C1 segment of cervical spinal cord (tissue), 14 donors: ENCODE measurements around the gene VPS35L.
"Not testable (repeated sequence)": the region's sequence is repeated elsewhere in the genome, so short reads cannot be mapped to it uniquely, and the experiment has no call there.

Experiments used
- DNase-seq, 14 donors: peaks; one replicate each; lab custom pipeline; 2025; lab: John Stamatoyannopoulos, UW

The VPS35L gene

DNA sequence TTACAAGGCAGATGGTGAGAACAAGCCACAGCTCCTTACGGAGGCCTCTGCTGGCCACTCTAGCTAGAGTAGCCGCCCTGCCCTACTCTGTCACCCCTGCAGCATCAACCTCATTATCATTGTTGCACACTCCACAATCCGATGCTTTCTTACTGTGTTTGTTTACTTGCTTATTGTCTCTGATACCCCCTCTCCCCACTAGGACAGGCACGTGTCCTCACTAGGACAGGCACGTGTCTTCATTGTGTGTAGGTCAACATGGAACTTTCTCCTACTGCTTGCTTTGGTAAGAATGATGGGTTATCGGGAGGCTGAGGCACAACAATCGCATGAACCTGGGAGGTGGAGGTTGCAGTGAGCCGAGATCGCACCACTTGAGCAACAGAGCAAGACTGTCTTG is 98.6 kb downstream of the VPS35L start:
- DNase-seq: peak in 1 of 14 donors; percentile 3

GRCh38 chr16:19655242-19655777 is 99.8 kb downstream of the VPS35L start:
- DNase-seq: peak in 1 of 14 donors; percentile 12

DNA sequence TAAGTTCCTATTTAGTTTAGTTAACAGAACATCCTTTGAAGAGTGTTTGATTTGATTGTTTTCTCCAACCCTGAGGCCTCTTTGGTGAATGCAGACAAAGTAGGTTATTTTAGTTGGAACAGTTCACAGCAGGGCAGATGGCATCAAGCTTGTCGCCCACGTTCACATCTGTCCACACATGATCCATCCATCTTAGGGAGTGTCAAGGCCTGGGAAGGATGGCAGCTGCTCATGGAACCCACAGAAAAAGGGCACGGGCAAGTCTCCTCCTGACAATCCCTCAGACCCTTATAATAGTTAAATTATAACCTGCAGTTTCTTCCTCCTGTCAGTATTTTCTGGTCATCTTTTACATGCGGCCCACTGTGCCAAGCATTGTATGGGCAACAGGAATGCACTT is 102.3 kb downstream of the VPS35L start:
- no peak for DNase-seq

DNA sequence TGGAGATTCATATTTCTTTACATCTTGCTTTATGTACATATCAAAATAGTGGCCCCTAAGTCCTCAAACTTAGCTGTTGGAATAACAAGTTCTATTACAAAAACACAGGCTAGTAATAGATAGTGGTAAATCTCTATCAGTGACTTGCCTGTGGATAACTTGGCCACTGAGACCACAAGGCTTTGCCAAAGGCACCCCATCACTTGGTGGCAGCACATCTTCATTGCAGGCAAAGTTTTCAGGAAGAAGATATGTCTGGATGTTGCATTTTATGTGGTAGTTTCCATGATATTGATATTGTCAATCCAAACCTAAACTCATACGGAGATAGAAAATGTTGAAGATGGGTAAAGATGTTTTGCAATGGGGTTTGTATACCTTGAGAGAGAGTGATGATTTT is 104.1 kb downstream of the VPS35L start:
- DNase-seq: peak in 1 of 14 donors; percentile 1

GRCh38 chr16:19660432-19660831 is 104.9 kb downstream of the VPS35L start:
- DNase-seq: no peak

DNA sequence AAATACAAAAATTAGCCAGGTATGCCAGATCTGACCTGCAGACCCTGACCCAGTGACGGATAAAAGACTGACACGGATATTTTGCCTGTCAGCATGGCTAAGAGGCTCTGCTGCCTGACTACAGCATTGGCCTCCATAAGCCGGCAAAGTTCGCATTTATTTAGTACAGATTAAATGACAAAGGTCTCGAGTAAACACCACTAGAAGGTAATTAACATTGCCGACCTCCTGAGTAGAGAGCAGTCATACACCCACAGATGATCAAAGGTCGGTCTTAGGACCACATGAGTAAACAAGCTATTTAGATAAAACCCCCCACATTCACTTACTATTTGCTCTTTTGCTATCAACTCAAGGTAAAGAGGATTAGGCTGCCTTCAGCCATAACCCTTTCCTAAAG is 106.8 kb downstream of the VPS35L start:
- DNase-seq: no peak

- DNase-seq: no peak
Observed at GRCh38 chr16:19664166-19664565, 108.7 kb downstream of the VPS35L start.

DNA sequence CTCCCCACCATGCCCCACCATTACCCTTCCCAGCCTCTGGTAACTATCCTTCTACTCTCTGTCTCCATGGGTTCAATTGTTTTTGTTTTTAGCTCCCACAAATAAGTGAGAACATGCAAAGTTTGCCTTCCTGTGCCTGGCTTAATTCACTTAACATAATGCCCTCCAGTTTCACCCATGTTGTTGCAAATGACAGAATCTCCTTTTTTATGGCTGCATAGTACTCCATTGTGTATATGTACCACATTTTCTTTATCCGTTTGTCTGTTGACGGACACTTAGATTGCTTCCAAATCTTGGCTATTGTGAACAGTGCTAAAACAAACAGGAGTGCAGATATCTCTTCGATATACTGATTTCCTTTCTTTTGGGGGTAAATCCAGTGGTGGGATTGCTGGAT is 109.8 kb downstream of the VPS35L start:
- DNase-seq: not testable (repeated sequence)

DNA sequence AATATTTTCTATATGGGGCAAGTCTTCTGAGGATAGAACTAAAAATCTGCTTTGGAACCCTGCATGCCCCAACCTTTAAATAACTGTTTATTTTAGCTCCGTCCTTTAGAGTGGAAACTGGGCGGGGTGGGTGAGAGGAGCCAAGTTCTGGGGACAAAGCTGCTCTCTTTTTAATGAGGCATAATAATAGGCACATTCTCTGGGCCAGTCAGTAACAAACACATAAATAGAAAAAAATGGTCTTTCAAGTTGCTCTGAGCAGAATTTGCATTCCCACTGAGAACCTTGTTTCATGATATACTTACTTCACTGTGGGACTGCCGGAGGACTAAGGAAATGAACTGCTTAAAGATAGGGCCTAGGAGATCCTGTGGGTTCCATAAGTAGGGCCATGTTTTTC is 111.0 kb downstream of the VPS35L start:
- peak in 9 of 14 donors; percentile 7 to 41 (median 13) for DNase-seq

- no peak for DNase-seq
Observed at GRCh38 chr16:19672378-19672777, 116.9 kb downstream of the VPS35L start.

DNA sequence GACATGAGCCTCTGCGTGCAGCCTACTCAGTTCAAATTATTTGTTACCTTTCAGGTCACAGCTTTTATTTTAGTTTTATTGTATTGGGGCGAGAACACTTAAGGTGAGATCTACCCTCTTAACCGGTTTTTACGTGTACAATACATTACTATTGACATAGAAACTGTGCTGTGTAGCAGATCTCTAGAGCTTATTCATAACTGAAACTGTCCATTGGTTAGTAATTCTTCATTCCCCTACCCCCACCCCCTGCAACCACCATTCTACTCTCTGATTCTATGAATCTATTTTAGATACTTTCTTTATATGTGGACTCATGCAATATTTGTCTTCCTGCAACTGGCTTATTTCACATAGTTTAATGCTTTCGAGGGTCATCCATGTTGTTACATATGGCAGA is 119.0 kb downstream of the VPS35L start:
- no peak for DNase-seq

DNA sequence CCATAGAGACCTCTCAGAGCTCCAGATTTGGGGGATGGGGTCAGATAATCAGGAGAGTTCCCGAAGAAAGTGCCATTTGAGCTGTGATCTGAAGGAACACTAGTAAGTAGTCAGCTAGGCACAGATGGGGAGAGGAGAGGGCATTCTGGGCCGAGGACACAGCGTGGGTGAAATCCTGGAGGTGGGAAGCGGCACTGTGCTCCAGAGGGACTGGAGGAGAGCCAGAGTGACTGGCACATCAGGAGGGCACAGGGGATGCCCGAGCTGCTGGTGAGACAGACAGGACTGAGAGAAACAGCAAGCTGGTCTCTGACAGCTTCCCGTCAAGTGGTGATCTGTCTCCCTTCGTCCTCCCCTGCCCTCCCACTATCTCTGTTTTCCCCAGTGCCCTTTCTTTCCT is 121.9 kb downstream of the VPS35L start:
- DNase-seq: no peak

DNA sequence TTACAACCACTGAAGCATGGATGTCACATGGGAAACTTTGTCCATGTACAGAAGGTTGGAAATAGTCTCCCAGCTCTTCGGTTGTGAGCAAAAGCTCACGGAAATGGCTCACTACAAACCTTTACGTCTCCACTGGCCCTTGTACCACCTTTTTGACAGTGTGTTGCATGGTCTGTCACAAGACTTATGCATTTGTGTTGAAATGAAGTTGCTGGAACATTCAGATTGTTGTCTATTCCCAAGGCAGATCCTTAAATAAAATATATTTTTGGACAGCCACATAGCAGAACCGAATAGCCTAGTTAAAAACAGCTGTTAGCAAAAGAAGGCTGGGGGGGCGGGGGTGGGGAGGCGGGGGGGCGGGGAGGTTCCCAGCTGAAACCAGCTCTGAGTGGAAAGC is 123.3 kb downstream of the VPS35L start:
- DNase-seq: no peak

DNA sequence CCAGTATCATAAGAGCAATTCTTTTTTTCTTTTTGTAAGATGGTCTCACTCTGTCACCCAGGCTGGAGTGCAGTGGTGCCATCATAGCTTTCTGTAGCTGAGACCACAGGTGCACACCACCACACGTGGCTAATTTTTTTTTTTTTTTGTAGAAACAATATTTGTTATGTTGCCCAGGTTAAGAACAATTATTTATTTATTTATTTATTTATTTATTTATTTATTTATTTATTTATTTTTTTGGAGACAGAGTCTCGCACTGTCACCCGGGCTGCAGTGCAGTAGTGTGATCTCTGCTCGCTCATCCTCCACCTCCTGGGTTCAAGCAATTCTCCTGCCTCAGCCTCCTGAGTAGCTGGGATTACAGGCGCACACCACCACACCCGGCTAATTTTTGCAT is 123.8 kb downstream of the VPS35L start:
- not testable (repeated sequence) for DNase-seq

DNA sequence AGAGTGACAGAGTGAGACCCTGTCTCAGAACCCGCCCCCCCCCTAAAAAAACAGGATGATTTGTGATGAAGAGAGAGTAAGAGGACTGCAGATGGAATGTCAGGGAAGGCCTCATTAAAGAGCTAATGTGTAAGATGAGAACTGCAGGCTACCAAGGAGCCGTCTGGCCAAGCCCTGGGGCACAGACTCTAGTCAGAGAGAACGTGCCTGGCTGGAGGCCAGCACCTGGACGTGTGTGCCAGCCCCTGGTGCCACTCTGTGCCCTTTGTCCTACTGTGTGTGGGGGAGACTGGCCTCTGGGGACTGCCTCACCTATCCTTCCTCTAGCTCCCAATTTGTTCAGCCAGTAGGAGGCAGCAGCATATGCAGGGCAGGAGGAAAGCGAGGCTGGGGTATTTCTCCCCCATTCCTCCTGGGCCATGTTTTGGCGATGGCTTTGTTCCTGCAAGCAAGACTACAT is 125.4 kb downstream of the VPS35L start:
- no peak for DNase-seq

GRCh38 chr16:19681637-19682036 is 126.1 kb downstream of the VPS35L start:
- no peak for DNase-seq

GRCh38 chr16:19683453-19684236 is 128.1 kb downstream of the VPS35L start:
- DNase-seq: no peak

- no peak for DNase-seq
Observed at GRCh38 chr16:19685176-19685575, 129.7 kb downstream of the VPS35L start.

DNA sequence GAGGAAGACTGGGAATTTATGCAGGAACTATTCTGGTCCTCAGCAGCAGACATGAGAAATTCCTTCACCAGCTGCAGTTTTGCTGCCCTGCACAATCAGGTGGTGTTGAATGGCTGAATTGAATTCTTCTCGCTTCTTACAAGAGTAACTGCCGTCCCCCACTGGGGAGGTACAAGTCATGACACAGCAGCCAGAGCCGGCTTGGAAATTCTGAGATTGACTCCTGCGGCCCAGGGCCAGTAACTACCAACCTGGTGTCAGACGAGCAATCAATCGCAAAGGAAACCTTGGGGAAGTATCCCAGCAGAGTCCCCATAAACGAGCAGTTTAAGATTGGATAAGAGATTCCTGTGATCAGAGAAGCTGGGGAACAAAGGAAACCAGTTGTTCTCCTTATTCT is 131.8 kb downstream of the VPS35L start:
- no peak for DNase-seq

DNA sequence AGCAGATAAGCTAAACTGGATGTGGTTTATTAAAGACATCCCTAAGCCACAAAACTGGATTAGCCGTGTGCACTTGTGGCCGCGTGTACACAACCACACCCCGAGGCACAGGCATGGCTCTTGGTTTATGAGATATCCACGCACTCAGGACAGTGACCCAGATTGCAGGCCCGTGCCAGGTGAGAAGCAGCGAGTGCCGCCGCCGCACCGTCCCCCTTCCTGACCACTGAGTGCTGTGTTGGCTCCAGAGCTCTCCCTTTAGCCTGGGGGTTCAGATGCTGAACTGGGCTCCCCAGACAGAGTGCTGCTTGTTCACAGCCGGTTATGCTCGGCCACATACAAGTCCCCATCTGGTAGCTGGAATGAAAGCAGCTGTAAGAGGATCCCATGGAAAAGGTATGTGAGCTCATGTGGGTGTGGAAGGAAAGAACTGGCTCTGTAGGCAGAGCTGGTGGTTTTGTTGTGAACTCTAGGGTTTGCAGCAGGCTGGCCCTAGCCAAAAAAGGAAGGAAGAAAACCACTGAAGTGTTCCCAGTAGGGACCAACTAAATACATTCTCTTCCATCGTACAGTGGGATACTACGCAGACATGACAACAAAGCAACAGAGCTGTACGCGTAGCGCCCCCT is 133.0 kb downstream of the VPS35L start:
- no peak for DNase-seq

DNA sequence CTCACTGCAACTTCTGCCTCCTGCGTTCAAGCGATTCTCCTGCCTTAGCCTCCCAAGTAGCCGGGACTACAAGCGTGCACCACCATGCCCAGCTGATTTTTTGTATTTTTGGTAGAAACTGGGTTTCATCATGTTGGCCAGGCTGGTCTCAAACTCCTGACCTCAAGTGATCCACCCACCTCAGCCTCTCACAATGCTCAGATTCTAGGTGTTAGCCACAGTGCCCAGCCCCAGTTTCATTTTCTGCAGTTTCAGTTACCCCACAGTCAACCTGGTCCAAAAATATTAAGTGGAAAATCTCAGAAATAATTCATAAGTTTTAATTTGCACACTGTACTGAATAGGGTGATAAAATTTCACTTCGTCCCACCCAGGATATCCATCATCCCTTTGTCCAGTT is 133.8 kb downstream of the VPS35L start:
- no peak for DNase-seq

GRCh38 chr16:19690196-19690595 is 134.7 kb downstream of the VPS35L start:
- DNase-seq: no peak

DNA sequence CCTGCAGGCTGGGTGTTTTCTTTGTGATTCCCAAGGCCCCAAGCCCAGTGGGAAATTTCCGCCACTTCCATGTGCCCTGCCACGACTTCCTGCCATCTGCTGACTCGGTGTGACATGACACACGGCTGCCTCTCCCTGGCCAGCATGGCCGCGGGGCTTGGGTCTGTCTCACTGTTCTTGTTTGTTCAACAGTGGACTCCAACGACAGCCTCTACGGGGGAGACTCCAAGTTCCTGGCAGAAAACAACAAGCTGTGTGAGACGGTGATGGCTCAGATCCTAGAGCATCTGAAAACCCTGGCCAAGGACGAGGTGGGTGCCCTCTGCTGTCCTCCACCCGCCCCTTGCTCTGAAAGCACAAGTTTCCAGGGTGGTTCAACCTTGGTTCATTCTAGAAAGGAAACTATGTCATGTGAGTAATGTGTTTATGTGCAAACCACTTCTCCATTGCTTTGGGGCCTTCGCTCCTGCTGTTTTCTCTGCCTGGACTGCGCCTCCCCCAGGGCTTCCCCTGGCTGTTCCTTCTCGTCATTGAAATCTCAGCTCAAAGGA is 135.7 kb downstream of the VPS35L start:
- DNase-seq: peak in 12 of 14 donors; percentile 8 to 77 (median 42)
